Common myeloid progenitor, CD34-positive (primary cell): ENCODE results near the gene SMAD6.

Experiments
- CTCF ChIA-PET: fragments of 350-600 bp; sonication (Branson Sonifier 250); formaldehyde crosslinking; loops from one replicate; lab custom pipeline; 2021; ENCODE audit warnings: antibody characterized with exemption; lab: Charles Lee
- POLR2A ChIA-PET: fragments of 350-600 bp; sonication (Branson Sonifier 250); formaldehyde crosslinking; loops from one replicate; lab custom pipeline; 2021; ENCODE audit warnings: antibody characterized with exemption; lab: Charles Lee
- DNase-seq, 3 donors: peaks; one replicate each; pipeline versions ENCODE4 v3.0.0 to v3.0.0-alpha.2; 2013
- H3K27ac ChIP-seq, 2 experiments: 1 replicate in 1 of 2; 2 replicates in 1 of 2; pipeline ENCODE4 v1.7.0; 2013; ENCODE audit warnings: inconsistent platforms in 2 of 2, low read length in 2 of 2, mild to moderate bottlenecking in 2 of 2, low read depth in 1 of 2, moderate library complexity in 1 of 2; ENCODE audit not compliant: severe bottlenecking in 2 of 2, insufficient read depth in 1 of 2, poor library complexity in 1 of 2
- H3K27me3 ChIP-seq, 5 experiments: replicated peaks in 2 of 5; 1 replicate in 3 of 5; 2 replicates in 2 of 5; pipeline versions ENCODE4 v1.6.1 to v1.7.0; 2013; ENCODE audit warnings: low read length in 4 of 5, mild to moderate bottlenecking in 2 of 5, moderate library complexity in 2 of 5, inconsistent platforms in 1 of 5; ENCODE audit not compliant: insufficient read depth in 5 of 5, control insufficient read depth in 4 of 5
- H3K36me3 ChIP-seq, 4 experiments: 1 replicate in 2 of 4; 2 replicates in 2 of 4; pipeline versions ENCODE4 v1.6.1 to v1.7.0; 2013; ENCODE audit warnings: low read length in 3 of 4, control low read depth in 1 of 4, mild to moderate bottlenecking in 1 of 4; ENCODE audit not compliant: control insufficient read depth in 4 of 4, insufficient read depth in 4 of 4
- H3K4me1 ChIP-seq, 4 experiments: 1 replicate in 3 of 4; 2 replicates in 1 of 4; pipeline versions ENCODE4 v1.6.1 to v1.7.1; 2013; ENCODE audit warnings: low read length in 3 of 4, mild to moderate bottlenecking in 3 of 4, control low read depth in 1 of 4, inconsistent platforms in 1 of 4, moderate library complexity in 1 of 4; ENCODE audit not compliant: control insufficient read depth in 4 of 4, insufficient read depth in 4 of 4; ENCODE audit errors: control extremely low read depth in 1 of 4
- H3K4me3 ChIP-seq, 7 experiments: 1 replicate in 4 of 7; 2 replicates in 3 of 7; pipeline versions ENCODE4 v1.5.1 to v1.7.0; 2013; ENCODE audit warnings: mild to moderate bottlenecking in 7 of 7, low read length in 6 of 7, moderate library complexity in 6 of 7, inconsistent platforms in 2 of 7, low read depth in 2 of 7, control low read depth in 1 of 7; ENCODE audit not compliant: insufficient read depth in 4 of 7, control insufficient read depth in 1 of 7; ENCODE audit errors: extremely low read depth in 1 of 7
- H3K9me3 ChIP-seq, 5 experiments: 1 replicate in 4 of 5; 2 replicates in 1 of 5; pipeline versions ENCODE4 v1.6.1 to v1.7.1; 2013; ENCODE audit warnings: low read length in 4 of 5, mild to moderate bottlenecking in 2 of 5, inconsistent platforms in 1 of 5, low read depth in 1 of 5, moderate library complexity in 1 of 5; ENCODE audit not compliant: control insufficient read depth in 4 of 5, insufficient read depth in 2 of 5; ENCODE audit errors: control extremely low read depth in 1 of 5
- WGBS: methylation state at CpG from one replicate; pipeline ENCODE4 v1.1.5; 2013; ENCODE audit not compliant: insufficient coverage; 5-methylcytosine and 5-hydroxymethylcytosine counted together

Gene SMAD6

GRCh38 chr15:66655511-66655910 lies 46.5 kb upstream of the SMAD6 start:
- CTCF ChIA-PET, result interaction anchor here (0.6 to 2.6 kb wide), 4 partner anchors 37 to 331 kb away, joined by 3 to 6 read pairs (median 4); no protein-coding TSS in a partner anchor
- Histone ChIP-seq H3K27me3 (no peaks in the 10 kb centered on the region), H3K9me3 (no peaks in the 10 kb centered on the region), H3K36me3 (no peaks in the 10 kb centered on the region), H3K4me1 (peaks cover 0 to 27% (median 11%) of the 10 kb centered on the region in 4 experiments), H3K4me3 (peak overlapping the region in 2 of 7 experiments; percentile 39 to 55), H3K27ac (no peak overlapping the region)
- 87% methylated on average over 11 of the region's 14 CpGs for WGBS
- DNase-seq, result no peak
- POLR2A ChIA-PET, result interaction anchor here (1.3 to 1.8 kb wide), 3 partner anchors 11 to 40 kb away, joined by 4 to 6 read pairs (median 4); no protein-coding TSS in a partner anchor

GRCh38 chr15:66655997-66656396 lies 46.0 kb upstream of the SMAD6 start:
- ChIA-PET CTCF (interaction anchor here (1.1 to 2.6 kb wide), 3 partner anchors 37 to 42 kb away, joined by 3 to 6 read pairs (median 5); no protein-coding TSS in a partner anchor), POLR2A (interaction anchor here (1.3 kb wide), 1 partner anchor 37 kb away, joined by 4 read pairs; no protein-coding TSS in a partner anchor)
- WGBS, result 100% methylated on average over 2 of the region's 2 CpGs
- Histone ChIP-seq H3K27me3 (no peaks in the 10 kb centered on the region), H3K4me1 (peaks cover 0 to 30% (median 11%) of the 10 kb centered on the region in 4 experiments), H3K4me3 (no peak overlapping the region), H3K36me3 (no peaks in the 10 kb centered on the region), H3K27ac (no peak overlapping the region), H3K9me3 (no peaks in the 10 kb centered on the region)
- no peak for DNase-seq

DNA sequence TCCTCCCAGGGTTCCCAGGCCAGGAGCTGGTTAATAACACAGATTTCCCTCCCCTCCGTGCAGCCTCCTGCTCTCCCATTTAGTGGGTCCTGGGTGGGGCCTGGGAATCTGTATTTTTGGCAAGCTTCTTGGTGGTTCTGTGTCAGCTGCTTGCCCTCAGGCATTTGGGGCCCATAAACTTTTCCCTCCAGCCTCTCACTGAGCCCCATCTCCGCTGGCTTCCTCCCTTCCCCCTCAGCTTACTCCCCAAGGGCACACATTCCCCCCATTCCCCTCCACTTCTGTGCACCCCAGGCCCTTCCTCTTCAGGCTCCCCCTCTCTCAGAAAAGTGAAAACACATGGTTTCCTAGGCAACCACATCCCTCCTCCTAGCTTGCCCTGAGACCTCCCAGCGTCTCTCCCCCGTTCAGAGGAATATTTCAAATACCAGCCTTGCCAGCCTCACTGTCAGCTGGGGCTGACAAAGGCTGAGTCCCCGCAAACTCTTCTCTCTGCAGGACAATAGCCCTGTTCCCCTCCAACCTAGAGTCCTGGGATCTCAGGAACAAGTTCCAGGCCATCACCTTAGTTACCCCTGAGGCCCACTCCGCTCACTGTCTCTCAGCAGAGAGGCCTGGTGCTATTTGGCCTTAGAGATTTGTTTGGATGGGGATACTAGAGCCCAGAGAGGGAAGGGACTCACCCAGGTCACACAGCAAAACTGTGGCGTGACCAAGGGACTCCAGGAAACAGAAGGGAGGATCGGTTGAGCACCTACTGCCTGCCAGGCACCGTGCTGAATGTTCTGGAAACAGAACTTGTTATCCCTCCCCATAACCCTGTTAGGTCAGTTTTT lies 44.6 kb upstream of the SMAD6 start:
- DNase-seq, result peak in 2 of 3 donors; percentile 46 to 69
- no peaks in the 10 kb centered on the region for H3K36me3 ChIP-seq
- WGBS, result 78% methylated on average over 6 of the region's 9 CpGs
- no peak overlapping the region for H3K4me3 ChIP-seq
- no peak overlapping the region for H3K27ac ChIP-seq
- no peaks in the 10 kb centered on the region for H3K27me3 ChIP-seq
- H3K4me1 ChIP-seq, result peaks cover 0 to 26% (median 11%) of the 10 kb centered on the region in 4 experiments
- POLR2A ChIA-PET, result interaction anchor here (1.0 kb wide), 2 partner anchors 11 to 46 kb away, joined by 3 read pairs; no protein-coding TSS in a partner anchor
- CTCF ChIA-PET, result interaction anchor here (1.1 kb wide), 1 partner anchor 41 kb away, joined by 3 read pairs; no protein-coding TSS in a partner anchor
- H3K9me3 ChIP-seq, result no peaks in the 10 kb centered on the region

DNA sequence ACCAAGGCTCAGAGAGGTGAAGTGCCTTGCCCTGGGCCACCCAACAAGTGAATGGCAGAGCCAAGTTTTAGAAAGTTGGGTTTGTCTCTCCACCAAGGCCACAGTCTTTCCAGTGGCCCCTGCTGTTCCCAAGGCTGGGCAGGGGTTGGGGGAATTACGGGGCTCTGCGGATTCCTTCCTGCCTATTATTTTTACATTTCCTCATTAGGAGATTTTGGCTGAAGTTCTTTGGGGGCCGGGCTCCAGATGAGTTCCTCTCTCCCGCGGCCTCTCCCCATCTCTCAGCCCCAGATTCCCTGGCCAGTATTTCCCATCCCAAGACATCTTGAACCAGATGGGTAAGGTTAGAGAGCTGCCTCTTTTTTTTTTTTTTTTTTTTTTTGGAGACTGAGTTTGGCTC lies 44.0 kb upstream of the SMAD6 start:
- no peak overlapping the region for H3K4me3 ChIP-seq
- no peaks in the 10 kb centered on the region for H3K36me3 ChIP-seq
- H3K27ac ChIP-seq, result no peak overlapping the region
- CTCF ChIA-PET, result interaction anchor here (0.6 kb wide), 1 partner anchor 47 kb away, joined by 3 read pairs; no protein-coding TSS in a partner anchor
- no peaks in the 10 kb centered on the region for H3K27me3 ChIP-seq
- WGBS, result 8% methylated on average over 2 of the region's 5 CpGs
- POLR2A ChIA-PET, result no interaction called here
- no peak for DNase-seq
- H3K9me3 ChIP-seq, result no peaks in the 10 kb centered on the region
- H3K4me1 ChIP-seq, result peaks cover 0 to 26% (median 11%) of the 10 kb centered on the region in 4 experiments

GRCh38 chr15:66658855-66659254 lies 43.2 kb upstream of the SMAD6 start:
- H3K36me3 ChIP-seq, result no peaks in the 10 kb centered on the region
- no peak overlapping the region for H3K4me3 ChIP-seq
- H3K4me1 ChIP-seq, result peaks cover 0 to 26% (median 11%) of the 10 kb centered on the region in 4 experiments
- no peaks in the 10 kb centered on the region for H3K9me3 ChIP-seq
- H3K27ac ChIP-seq, result no peak overlapping the region
- 92% methylated on average over 1 of the region's 2 CpGs for WGBS
- POLR2A ChIA-PET, result no interaction called here
- no peaks in the 10 kb centered on the region for H3K27me3 ChIP-seq
- DNase-seq, result no peak
- CTCF ChIA-PET, result interaction anchor here (0.6 kb wide), 2 partner anchors 48 to 79 kb away, joined by 3 to 4 read pairs; no protein-coding TSS in a partner anchor

DNA sequence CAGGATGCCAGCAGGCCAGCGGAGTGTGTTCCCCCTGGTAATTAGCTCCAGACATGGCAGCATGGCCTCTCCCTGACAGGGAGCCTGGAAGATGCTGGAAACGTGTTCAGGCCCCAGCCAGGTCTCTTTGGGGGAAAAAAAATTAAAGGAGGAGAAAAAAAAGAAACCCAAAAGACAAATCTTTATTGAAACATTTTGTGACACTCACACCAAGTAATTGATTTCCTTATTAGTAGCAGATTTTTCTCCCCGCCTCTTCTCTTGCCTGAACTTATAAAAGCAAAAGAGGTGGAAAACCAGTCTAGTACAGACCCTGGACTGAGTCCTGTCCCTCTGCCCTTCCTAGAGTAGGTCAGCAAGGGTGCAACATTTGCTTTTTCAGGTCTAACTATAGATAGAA lies 42.7 kb upstream of the SMAD6 start:
- no peaks in the 10 kb centered on the region for H3K36me3 ChIP-seq
- H3K4me3 ChIP-seq, result no peak overlapping the region
- CTCF ChIA-PET, result interaction anchor here (1.1 kb wide), 1 partner anchor 13 kb away, joined by 3 read pairs; no protein-coding TSS in a partner anchor
- WGBS, result 100% methylated on average over 1 of the region's 3 CpGs
- H3K27ac ChIP-seq, result no peak overlapping the region
- H3K9me3 ChIP-seq, result no peaks in the 10 kb centered on the region
- H3K4me1 ChIP-seq, result peaks cover 0 to 25% (median 9%) of the 10 kb centered on the region in 4 experiments
- H3K27me3 ChIP-seq, result no peaks in the 10 kb centered on the region
- POLR2A ChIA-PET, result no interaction called here
- DNase-seq, result no peak
